Panc1 (cell line): ENCODE measurements around the gene NUP93.

ENCODE experiments used
- POLR2AphosphoS5 ChIP-seq: IDR thresholded peaks from 2 replicates; pipeline ENCODE4 v1.6.1; 2012; ENCODE audit warnings: mild to moderate bottlenecking, low read depth, low read length, moderate library complexity
- TCF7L2 ChIP-seq: IDR thresholded peaks from 2 replicates; pipeline ENCODE4 v1.6.1; 2011; ENCODE audit warnings: mild to moderate bottlenecking, low read depth, low read length, inconsistent platforms
- TF ChIP-seq, protein P1 (sequence below): fragments of 450-650 bp; IDR thresholded peaks from 2 replicates; pipeline ENCODE4 v1.5.1; 2017; ENCODE audit warnings: mild to moderate bottlenecking

DNA sequence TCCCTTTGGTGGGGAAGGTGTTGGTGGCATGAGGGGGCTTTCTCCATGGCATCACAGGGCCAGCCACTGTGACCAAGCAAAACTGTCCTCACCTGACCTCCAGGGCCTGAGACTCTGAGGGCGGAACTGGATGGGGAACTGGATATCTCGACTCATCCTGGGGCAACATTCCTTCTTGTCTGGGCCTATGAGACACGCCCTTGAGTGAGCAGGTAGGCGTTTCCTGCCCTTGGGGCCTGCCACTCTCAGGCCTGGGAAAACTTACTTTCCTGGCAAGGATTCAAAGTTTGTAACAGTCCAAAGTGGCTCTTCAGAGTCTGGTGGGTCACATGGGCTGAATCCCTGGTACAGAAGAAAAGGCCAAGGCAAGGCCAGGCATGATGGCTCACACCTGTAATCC lies 38.0 kb upstream of the NUP93 start:
- TF ChIP-seq, protein P1, sequence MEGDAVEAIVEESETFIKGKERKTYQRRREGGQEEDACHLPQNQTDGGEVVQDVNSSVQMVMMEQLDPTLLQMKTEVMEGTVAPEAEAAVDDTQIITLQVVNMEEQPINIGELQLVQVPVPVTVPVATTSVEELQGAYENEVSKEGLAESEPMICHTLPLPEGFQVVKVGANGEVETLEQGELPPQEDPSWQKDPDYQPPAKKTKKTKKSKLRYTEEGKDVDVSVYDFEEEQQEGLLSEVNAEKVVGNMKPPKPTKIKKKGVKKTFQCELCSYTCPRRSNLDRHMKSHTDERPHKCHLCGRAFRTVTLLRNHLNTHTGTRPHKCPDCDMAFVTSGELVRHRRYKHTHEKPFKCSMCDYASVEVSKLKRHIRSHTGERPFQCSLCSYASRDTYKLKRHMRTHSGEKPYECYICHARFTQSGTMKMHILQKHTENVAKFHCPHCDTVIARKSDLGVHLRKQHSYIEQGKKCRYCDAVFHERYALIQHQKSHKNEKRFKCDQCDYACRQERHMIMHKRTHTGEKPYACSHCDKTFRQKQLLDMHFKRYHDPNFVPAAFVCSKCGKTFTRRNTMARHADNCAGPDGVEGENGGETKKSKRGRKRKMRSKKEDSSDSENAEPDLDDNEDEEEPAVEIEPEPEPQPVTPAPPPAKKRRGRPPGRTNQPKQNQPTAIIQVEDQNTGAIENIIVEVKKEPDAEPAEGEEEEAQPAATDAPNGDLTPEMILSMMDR = no peak
- TF ChIP-seq TCF7L2 (no peak), POLR2AphosphoS5 (no peak)
